Left cardiac atrium (tissue), 4 donors: ENCODE results near the gene ELMO3. TPM values are rescaled to one million over a fixed set of nuclear protein-coding genes. Genes with fewer than 3 reads are reported as not detected.

ENCODE experiments used
- ATAC-seq, 2 donors: fragments of 200-7000 bp; cut with Tn5 transposase; one replicate each; pipeline ENCODE4 v1.9.1; 2020; ENCODE audit warnings: mild to moderate bottlenecking in 2 of 2, moderate library complexity in 2 of 2
- DNase-seq: peaks from one replicate; pipeline ENCODE4 v3.0.0-alpha.2; 2020
- intact Hi-C, 2 donors: fragments of 100-400 bp; cut with DNase I; formaldehyde crosslinking; loops; one replicate each; pipeline versions ENCODE4 v1.14.1 to v1.15.1; 2022 to 2023
- total RNA-seq, 2 donors: library from RNA; stranded (reverse); fragmentation: NEBNext Ultra II Directional; extraction: Animal tissue kit (Norgen Biotek cat#: 25700); gene quantifications; one replicate each; pipeline ENCODE4 v1.2.1, GENCODE V29; 2021
- donor health status: DM: no; HTN: yes; CAD: no.
- donor health status: DM: no; HTN: yes; CAD: no; lungs with severe emphysema.
- donor health status: DM: yes; HTN: yes; CAD: no.
- donor health status: Dilated cardiomyopathy.

ELMO3 gene
- total RNA-seq, 2 donors from 2014 or later: 1.0 to 1.6 TPM

DNA sequence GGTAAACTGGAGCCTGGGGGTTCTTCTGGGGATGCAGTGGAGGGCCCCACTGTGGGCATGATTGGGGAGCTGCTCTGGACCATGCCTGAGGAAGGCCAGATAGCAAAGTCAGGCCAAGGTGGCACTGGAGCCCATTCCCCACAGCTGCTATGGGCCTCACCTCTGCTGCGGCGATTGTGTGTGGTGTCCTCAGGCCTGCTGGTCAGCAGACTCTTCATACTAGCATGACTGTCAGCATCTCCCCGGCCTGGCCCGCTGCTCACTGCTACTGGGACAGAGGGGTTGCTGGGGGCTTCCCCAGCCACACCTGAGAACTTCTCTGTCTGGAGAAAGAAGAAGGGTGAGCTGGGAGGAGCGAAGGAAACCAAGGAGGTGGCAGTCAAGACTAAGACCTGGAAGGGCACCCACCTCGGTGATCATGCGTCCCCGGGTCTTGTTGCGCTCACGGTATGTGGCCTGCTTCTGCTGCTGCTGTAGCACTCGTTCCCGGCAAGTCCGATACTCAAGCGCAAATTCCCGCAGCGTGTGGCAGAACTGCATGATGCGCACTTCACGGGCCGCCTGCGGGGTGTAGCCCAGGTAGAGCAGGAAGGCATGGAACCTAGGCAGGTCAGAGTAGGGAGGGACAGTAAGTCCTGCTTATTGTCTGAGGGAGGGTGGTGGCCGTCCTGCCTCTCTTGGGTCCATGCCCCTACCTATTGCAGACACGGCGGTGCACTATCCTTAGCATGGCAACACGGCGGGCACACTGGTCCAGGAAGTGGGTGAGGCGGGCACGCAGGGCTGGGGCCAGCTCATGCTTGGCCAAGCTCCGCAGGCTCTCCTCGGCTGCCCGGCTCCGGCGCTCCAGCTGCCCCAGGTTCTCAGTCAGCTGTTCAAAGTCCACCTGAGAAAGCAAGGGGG lies 31.2 kb downstream of the ELMO3 start:
- DNase-seq (peak; percentile 18), ATAC-seq (no peak)
- intact Hi-C loops: no loop called here

DNA sequence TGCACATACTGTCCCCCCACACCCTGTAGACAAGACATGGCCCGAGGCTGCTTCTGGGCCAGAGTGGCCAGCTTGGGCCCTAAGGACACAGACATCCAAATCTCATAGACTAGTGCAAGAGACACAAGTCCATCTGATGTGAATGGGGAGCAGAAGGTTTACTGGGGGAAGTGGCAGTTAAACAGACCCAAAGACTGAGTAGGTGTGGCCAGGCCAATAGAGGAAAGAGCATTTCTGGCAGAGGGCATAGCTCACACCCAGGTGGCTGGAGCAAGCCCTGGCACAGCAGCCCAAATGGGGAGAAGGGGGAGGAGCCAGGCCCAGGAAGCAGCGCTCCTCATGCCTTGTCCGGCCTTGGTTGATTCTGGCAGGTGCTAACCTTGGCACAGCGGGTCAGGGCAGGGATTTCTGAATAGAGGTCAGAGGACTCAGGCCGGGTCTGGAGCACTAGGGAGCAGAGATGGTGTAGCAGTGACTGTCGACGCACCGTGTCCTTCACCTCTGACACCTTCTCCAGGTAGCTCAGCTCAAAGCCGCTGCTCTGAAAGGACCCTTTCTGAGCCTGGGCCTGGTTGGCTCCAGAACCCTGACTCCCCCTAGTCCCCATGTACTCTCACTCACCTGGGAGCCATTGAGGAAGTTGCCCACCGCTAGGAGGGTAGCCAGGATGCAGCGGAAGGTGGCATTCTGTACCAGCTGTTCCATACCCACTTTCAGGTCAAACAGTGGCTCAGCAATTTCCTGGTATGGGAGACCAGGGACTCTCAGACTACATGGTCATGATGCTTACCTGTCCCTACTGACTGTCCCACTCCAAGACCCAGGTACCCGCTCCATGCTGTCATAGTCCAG lies 32.1 kb downstream of the ELMO3 start:
- no peak for ATAC-seq
- DNase-seq: peak; percentile 12
- intact Hi-C loops: no loop called here

DNA sequence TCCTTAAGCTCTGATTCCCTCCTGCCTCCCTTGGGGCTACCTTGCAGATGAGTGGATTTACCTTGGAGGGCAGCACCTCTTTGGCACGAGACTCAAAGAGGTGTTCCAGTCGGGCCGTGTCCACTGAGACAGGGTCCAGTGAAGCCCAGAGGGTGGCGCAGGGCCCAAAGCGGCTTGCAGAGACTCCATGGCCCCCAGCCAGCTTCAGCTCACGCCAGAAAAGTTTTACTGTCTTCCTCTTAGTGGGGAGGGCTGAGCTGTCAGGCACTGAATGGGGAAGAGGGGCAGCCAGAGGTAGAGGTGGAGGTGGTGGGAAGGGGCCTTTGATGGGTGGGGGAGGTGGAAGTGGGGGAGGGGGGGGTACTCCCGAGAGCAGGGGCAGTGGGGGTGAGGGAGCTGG lies 34.7 kb downstream of the ELMO3 start:
- intact Hi-C loops: no loop called here
- no peak for ATAC-seq
- no peak for DNase-seq

DNA sequence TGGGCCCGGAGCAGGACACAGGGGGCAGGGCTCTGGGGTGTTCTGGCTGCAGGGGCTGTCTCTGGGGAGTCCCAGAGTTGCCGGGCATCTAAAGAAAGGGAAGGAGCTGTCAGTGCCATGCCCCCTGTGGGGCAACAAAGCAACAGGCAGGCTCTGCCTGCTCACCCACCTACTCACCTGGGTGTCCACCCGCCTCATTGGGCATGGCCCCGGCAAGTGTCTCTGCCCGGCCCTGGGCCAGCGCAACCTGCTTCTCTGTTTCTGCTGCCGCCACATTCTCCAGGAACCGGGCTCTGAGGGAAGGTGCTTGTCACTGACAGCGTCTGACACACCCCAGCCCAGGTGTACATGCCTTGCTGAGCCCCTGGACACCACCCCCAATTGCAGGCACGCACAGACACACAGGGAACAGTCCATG lies 35.3 kb downstream of the ELMO3 start:
- DNase-seq (no peak), ATAC-seq (no peak)
- intact Hi-C loops: no loop called here

DNA sequence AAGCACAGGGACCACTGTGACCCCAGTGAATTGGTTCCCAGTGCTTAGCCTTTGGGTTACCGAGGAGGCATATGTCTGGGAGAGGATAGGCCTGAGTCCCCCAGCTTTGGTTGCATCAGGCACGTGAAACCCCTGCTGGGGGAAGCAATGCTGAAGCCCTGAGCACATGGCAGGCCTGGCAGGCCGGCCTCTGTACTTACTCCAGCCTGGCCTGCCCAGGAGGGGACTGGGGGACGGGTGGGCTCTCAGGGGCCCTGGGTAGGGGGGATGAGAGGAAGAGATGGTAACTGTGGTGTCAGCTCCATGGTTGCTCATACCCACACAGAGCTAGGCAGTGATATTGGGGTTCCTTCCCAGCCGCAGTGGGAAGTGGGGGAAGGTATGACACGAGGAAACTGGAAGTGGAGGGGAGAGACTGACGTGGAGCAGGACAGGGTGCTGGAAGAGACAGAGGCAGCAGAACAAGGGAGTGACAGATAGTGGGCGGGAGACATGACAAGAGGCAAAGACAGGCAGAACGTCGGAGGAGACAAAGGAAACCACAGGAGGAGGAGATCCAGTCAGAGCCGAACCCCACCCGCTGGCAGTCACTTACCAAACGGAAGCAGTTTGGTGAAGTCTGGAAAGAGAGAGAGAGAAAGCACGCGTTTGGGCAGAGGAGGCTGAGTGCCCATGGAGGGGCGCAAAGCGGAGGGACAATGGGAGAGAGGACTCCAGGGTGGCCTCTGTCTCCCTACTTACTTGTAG lies 37.1 kb downstream of the ELMO3 start:
- DNase-seq (no peak), ATAC-seq (no peak)
- intact Hi-C loops: no loop called here

DNA sequence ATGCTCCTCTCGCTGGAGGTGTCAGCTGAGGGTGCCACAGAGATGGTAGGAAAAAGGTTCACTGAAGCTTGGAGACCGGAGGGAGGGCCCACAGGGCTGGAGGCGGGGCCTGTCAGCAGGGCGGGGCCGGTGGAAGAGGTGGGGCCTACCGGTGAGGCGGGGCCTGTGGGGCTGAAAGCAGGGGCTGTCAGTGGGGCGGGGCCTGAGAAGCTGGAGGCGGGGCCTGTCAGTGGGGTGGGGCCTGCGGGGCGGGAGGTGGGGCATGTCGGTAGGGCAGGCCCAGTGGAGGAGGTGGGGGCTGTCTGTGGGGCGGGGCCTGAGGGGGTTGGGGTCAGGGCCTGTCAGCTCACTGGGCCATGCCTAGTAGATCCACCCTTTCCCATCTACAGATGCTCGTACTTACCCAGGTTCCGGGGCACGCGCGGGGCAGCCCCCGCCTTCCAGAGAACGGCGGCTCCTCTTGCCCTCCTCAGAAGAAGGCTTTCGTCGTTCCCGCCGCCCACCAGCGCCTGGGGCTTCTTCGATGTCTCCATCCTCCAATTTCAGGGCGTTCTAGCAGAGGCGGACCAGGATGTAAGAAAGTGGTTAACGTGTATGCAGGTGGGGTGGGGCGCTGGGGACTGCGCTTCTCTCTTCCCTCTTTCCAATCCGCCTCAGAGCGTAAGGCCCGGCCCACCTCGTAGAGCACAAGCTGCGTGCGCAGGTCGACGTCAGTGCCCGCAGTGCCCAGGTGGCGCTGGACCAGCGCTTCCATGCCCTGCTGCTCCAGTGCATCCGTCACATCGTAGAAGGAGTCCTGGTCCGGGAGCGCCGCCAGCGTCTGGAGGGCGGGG lies 37.8 kb downstream of the ELMO3 start:
- ATAC-seq (peak; percentile 18 to 19), DNase-seq (peak; percentile 48)
- intact Hi-C loops: no loop called here

DNA sequence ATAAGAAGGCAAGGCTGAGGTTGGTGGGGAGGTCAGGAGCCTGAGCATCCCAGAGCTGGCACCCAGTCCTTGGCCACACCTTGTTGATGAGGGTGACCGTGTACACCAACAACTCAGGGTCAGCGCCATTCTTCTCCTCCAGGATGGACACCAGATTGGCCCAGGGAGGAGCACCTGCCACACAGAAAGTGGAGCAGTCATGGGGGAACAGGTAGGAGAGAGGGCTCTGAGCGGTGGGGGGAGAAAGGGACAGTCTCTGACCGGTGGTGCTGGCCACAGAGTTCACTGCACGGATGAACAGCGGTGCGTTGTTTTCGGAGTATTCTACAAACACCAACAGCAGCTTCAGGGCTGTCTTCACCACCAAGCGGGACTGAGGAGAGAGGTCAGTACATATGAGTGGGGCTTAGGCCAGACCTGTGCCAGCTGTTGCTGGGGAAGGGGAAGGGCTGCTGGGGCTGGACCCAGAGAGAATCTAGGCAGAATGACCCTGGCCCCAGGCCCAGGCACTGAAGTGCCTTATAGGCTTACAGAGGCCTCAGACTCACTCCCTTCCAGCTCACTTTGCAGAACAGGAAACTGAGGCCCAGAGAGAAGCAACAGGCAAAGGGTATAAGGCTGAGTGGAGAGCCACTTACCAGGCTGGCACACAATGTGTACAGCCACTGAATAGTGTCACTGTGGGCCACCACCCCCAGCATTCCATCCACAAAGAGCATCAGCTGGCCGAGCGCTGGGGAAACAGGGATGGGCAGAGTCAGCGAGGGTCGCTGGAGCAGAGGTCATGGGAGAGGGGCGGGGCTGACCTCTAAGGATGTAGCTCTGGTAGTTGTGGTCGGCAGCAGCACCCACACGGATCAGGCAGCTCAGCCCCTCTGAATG lies 38.7 kb downstream of the ELMO3 start:
- intact Hi-C loops: no loop called here
- ATAC-seq: no peak
- no peak for DNase-seq

DNA sequence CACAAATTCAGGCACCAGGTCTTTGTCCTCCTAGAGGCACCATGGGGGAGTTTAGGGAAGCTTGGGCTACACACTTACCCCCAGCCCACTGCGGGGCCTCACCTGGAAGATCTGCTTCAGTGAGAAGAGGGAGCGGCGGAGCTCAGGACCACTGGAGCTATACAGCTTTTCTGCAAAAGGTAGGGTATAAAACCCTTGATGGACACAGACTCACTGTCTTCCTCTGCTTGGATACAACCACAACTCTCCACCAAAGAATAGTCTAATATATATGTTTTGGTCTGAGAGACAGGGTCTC lies 39.3 kb downstream of the ELMO3 start:
- ATAC-seq (no peak), DNase-seq (no peak)
- intact Hi-C loops: no loop called here

DNA sequence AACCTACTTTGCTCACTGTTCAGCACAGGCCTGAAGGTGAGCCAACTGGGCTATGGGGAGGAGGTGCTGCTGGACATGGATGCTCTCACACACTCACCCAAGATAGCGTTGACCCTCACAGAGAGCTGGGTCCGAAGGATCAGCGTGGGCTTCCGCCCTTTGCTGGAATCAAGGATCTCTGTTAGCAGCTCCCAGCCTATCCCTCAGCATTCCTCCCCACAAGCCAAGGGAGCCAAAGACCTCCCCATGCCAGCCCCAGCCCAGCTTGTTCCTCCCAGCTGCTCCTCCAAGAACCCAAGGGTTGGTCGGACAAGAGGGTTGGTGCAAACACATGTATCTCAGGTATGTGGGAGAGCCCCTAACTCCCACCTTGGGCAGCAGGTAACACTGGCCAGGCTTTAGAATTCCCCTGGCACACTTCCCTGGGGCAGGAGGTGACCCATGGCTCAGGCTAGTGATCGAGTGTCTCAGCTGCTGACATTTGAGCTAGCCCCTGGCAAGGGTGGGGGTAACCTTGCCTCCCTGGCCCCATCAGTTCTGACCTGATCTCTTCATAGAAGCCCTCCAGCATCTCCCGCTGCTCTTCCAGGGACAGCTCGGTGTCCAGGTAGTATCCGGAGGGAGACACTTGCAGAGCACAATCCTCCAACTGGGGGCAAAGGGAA lies 40.0 kb downstream of the ELMO3 start:
- no peak for DNase-seq
- intact Hi-C loops: no loop called here
- ATAC-seq: no peak

DNA sequence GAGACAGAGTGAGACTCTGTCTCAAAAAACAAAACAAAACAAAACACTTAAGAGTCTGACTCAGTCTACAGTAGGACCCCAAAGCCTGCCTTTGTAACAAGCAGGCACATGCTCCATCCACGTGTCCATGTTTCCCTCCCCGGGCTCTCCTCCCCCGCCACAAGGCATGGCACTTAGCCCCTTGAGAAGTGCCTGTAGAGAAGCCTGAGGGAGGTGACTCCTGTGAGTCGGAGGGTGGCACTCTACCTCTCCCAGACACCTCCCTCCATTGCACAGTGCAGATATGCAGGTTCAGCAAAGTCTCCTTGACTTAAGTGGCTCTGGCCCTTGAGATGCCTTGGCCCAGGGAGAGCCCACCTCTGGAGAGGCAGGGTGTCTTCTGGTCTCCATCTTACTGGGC lies 41.6 kb downstream of the ELMO3 start:
- ATAC-seq (no peak), DNase-seq (no peak)
- intact Hi-C loops: no loop called here

DNA sequence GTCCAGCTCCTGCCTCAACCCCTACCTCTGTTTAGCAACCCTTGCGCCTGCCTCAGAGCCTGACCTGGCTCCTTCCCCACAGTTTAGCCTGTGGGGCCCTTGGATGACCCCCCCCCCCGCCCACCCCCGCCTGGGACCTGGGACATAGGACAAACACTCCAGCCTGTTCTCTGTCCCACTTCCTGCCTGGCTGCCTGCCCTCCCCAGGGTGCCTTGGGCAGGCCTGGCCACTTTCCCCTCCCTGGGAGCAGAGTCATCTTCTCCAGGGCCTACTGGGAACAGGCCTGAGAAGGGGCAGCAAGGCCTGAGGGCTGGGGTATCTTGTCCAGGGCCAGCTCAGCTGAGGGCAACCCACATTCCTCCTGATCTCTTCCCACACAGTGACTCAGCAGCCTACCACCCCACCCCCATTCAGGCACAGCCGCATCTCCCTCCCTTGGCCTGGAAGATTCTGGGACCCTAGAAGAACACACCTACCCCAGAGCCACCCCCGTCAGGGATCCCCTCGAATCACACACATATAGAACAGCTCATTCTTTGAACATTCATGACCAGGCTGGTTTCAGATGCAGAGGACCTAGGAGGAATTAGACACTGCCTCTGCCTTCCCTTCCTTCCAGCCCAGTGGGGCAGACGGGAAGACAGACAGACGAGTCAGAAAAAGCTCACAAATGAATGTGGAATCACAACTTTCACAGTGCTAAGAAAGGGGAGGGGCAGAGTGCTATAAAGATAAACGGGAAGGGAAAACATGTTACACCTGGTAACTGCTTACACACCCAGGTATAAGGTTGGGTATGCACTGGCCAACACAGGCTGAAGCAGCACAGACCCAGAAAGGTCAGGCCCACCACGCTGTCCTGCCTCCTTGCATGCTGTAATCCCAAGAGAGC lies 42.3 kb downstream of the ELMO3 start:
- peak; percentile 77 for DNase-seq
- intact Hi-C loops: no loop called here
- peak; percentile 31 to 62 for ATAC-seq

DNA sequence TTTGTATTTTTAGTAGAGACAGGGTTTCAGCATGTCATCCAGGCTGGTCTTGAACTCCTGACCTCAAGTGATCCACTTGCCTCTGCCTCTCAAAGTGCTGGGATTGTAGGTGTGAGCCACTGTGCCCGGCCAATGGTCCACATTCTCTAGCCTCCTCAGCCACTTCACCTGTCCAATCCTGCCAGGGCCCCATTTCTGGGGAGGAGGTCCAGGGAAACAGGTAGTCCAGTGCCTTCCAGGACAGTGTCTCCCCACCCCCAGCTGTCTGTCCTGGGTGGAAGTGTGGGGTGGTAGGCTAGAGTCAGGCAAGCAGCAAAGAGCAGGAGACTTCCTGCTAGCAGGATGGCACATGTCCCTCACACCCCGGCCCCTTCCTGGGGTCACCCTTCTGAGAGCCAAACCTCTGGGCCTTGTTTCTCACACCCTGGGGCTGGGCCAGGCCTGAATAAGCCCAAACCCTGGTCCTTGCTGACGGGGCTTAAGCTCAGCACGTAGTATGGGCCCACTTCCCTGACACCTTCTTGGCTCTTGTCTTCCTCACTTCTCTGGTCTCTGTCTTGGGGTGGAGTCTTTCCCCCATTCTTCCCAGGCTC lies 43.3 kb downstream of the ELMO3 start:
- DNase-seq (no peak), ATAC-seq (peak in 1 of 2 donors; percentile 1)
- intact Hi-C loops: no loop called here

DNA sequence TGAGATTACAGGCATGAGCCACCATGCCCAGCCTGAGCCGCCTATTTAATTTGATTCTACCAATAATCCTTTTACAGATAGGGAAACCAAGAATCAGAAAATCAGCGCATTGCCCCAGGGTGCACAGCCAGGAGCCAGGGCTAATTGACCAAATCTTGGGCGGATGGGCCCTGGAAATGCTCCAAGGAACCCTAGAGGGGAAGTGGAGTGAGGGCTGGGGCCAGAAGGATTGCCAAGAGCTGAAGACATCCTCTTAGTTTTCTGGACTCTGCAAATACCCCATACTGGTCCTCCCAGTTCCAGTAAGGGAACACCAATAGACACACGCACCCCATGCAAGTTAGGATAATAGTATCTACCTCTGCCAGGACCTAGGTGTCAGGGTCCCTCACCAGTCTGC lies 44.5 kb downstream of the ELMO3 start:
- intact Hi-C loops: no loop called here
- DNase-seq (peak; percentile 60), ATAC-seq (no peak)

DNA sequence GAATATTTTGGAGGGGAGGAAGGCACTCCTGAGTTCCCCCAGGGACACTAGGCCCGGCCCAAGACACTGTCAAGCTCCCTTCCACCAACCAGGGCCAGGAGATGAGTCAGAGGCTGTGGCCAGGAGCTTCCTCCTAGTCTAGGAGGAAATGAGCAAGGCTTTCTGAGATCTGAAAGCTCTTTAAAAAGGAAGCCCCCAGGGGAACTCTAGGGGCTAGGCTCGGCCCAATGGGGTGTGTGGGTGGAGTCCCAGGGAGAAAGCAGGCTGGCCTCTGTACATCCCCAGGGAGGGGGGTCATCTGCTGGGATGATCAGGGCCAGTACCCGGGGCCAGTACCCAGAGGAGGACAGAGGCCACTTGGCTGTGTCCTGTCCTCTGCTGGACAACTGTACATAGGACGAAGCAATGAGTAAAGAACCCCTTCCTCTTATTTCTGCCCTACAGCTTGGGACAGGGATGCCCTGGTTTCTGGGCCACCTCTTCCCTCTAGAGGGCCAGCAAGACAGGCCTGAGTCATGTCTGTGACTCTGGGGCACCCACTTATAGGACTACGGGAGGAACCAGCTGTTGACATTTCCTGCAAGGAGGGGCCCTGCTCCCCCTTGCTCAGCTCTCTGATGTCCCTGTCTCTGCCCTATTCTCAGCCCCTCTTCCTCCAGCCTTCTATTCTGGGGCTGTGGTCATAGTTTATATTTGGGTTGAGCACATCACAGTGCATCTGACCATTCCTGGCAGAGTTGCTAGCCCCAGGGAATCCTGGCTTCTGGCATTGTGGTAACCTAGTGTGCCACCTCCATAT lies 45.7 kb downstream of the ELMO3 start:
- intact Hi-C loops: no loop called here

DNA sequence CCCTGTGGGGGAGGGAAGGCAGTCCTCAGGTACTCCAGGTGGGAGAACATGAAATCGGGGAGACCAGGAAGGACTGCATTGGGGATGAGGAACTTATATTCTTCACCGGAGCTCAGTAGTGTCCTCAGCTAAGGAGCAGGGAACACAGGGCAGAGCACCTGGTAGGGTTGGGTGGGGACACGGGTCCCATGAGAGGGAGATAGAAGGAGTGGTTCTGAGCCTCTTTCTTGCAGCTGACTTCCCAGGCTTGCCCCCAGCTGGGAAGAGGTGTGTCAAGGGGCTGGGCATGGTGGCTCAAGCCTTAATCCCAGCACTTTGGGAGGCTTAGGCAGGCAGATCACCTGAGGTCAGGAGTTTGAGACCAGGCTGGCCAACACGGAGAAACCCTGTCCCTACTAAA lies 46.3 kb downstream of the ELMO3 start:
- intact Hi-C loops: no loop called here
- ATAC-seq: no peak
- DNase-seq: no peak

More for the DNA sequence above, 45.7 kb downstream of the ELMO3 start:
- DNase-seq (peak; percentile 84), ATAC-seq (peak; percentile 9 to 14)
